Inferior parietal cortex (tissue), 1 donor: Measurements from ENCODE around the gene GNAQ.
"Not testable (repeated sequence)": the region's sequence is repeated elsewhere in the genome, so short reads cannot be mapped to it uniquely, and the experiment has no call there.

ENCODE experiments used
- DNase-seq: peaks from one replicate; pipeline ENCODE4 v3.0.0-alpha.2; 2016; ENCODE audit errors: extremely low spot score

The GNAQ gene

GRCh38 chr9:77878793-77879192, 152.8 kb downstream of the GNAQ start:
- DNase-seq: not testable (repeated sequence)

- DNase-seq: no peak
Measured at GRCh38 chr9:77877976-77878375, 153.6 kb downstream of the GNAQ start.

GRCh38 chr9:77876590-77876989, 155.0 kb downstream of the GNAQ start:
- DNase-seq: no peak

- DNase-seq: no peak
Measured at GRCh38 chr9:77876091-77876490, 155.5 kb downstream of the GNAQ start.

- no peak for DNase-seq
Measured at GRCh38 chr9:77872863-77873262, 158.7 kb downstream of the GNAQ start.

GRCh38 chr9:77872177-77872576, 159.4 kb downstream of the GNAQ start:
- DNase-seq: no peak

- no peak for DNase-seq
Measured at GRCh38 chr9:77871483-77871882, 160.1 kb downstream of the GNAQ start.

GRCh38 chr9:77866878-77867277, 164.7 kb downstream of the GNAQ start:
- DNase-seq: no peak

- DNase-seq: no peak
Measured at GRCh38 chr9:77865385-77866047, 166.1 kb downstream of the GNAQ start.

- DNase-seq: no peak
Measured at GRCh38 chr9:77864211-77864889, 167.3 kb downstream of the GNAQ start.

- DNase-seq: not testable (repeated sequence)
Measured at GRCh38 chr9:77863638-77864037, 168.0 kb downstream of the GNAQ start.

- DNase-seq: not testable (repeated sequence)
Measured at GRCh38 chr9:77860953-77861352, 170.7 kb downstream of the GNAQ start.

- no peak for DNase-seq
Measured at GRCh38 chr9:77857513-77858259, 173.9 kb downstream of the GNAQ start.

GRCh38 chr9:77856615-77857014, 175.0 kb downstream of the GNAQ start:
- no peak for DNase-seq

- no peak for DNase-seq
Measured at GRCh38 chr9:77854916-77855311, 176.7 kb downstream of the GNAQ start.

- DNase-seq: no peak
Measured at GRCh38 chr9:77854258-77854915, 177.2 kb downstream of the GNAQ start.

- DNase-seq: no peak
Measured at GRCh38 chr9:77853716-77854115, 177.9 kb downstream of the GNAQ start.

- DNase-seq: no peak
Measured at GRCh38 chr9:77851882-77852595, 179.6 kb downstream of the GNAQ start.

- peak; percentile 43 for DNase-seq
Measured at GRCh38 chr9:77848897-77849296, 182.7 kb downstream of the GNAQ start.

GRCh38 chr9:77848404-77848803, 183.2 kb downstream of the GNAQ start:
- DNase-seq: peak; percentile 53

- DNase-seq: no peak
Measured at GRCh38 chr9:77847626-77848025, 184.0 kb downstream of the GNAQ start.

GRCh38 chr9:77847059-77847499, 184.5 kb downstream of the GNAQ start:
- DNase-seq: no peak
